Lower lobe of right lung (tissue), 2 donors: ENCODE data around the gene RPP30. TPM values are rescaled to one million over a fixed set of nuclear protein-coding genes. Genes with fewer than 3 reads are reported as not detected.

Experiments
- ATAC-seq, 2 donors: fragments of 200-7000 bp; cut with Tn5 transposase; one replicate each; pipeline ENCODE4 v1.9.1; 2020 to 2022; ENCODE audit warnings: mild to moderate bottlenecking in 2 of 2, moderate library complexity in 2 of 2
- DNase-seq: peaks from one replicate; pipeline ENCODE4 v3.0.0-alpha.2; 2020
- H3K27ac ChIP-seq: fragments of 200-600 bp; one replicate; pipeline ENCODE4 v1.8.0; 2022
- H3K27me3 ChIP-seq: fragments of 200-600 bp; one replicate; pipeline ENCODE4 v1.8.0; 2022; ENCODE audit warnings: low read depth
- H3K36me3 ChIP-seq: fragments of 200-600 bp; one replicate; pipeline ENCODE4 v1.8.0; 2022; ENCODE audit warnings: mild to moderate bottlenecking
- H3K4me1 ChIP-seq: fragments of 200-600 bp; one replicate; pipeline ENCODE4 v1.8.0; 2022
- H3K4me3 ChIP-seq: fragments of 200-600 bp; one replicate; pipeline ENCODE4 v1.8.0; 2022; ENCODE audit warnings: mild to moderate bottlenecking
- H3K9me3 ChIP-seq: fragments of 200-600 bp; one replicate; pipeline ENCODE4 v1.8.0; 2022
- CTCF ChIP-seq: fragments of 200-600 bp; IDR thresholded peaks from one replicate; pipeline ENCODE4 v1.8.0; 2022; ENCODE audit warnings: antibody characterized with exemption, mild to moderate bottlenecking
- intact Hi-C: fragments of 100-400 bp; cut with DNase I; formaldehyde crosslinking; loops from one replicate; pipeline ENCODE4 v1.11.0; 2022
- total RNA-seq: library from RNA; stranded (reverse); fragmentation: NEBNext Ultra II Directional; extraction: Animal tissue kit (Norgen Biotek cat#: 25700); gene quantifications from one replicate; pipeline ENCODE4 v1.2.1, GENCODE V29; 2021
- donor health status: DM: no; HTN: yes; CAD: no; lungs with severe emphysema.

Gene RPP30
- total RNA-seq, 1 donor from 2014 or later: 28.2 TPM

- Histone ChIP-seq H3K27ac (no peak overlapping the region), H3K4me3 (no peak overlapping the region), H3K9me3 (no peaks in the 10 kb centered on the region), H3K27me3 (no peaks in the 10 kb centered on the region), H3K36me3 (peaks cover 26% of the 10 kb centered on the region), H3K4me1 (no peaks in the 10 kb centered on the region)
- no peak for TF ChIP-seq CTCF
- intact Hi-C loops: no loop called here
- no peak for ATAC-seq
- no peak for DNase-seq
Measured at GRCh38 chr10:90905925-90906324, 34.2 kb downstream of the RPP30 start.

GRCh38 chr10:90906596-90906995 is 34.8 kb downstream of the RPP30 start:
- no peaks in the 10 kb centered on the region for H3K9me3 ChIP-seq
- no peak for TF ChIP-seq CTCF
- intact Hi-C loops: no loop called here
- DNase-seq (no peak), ATAC-seq (no peak)
- H3K4me1 ChIP-seq: peaks cover under 1% of the 10 kb centered on the region
- peaks cover 19% of the 10 kb centered on the region for H3K36me3 ChIP-seq
- no peaks in the 10 kb centered on the region for H3K27me3 ChIP-seq
- H3K27ac ChIP-seq: no peak overlapping the region
- no peak overlapping the region for H3K4me3 ChIP-seq

GRCh38 chr10:90911133-90912051 is 39.6 kb downstream of the RPP30 start:
- H3K4me1 ChIP-seq: peaks cover 7% of the 10 kb centered on the region
- no peak overlapping the region for H3K27ac ChIP-seq
- no peaks in the 10 kb centered on the region for H3K36me3 ChIP-seq
- H3K4me3 ChIP-seq: no peak overlapping the region
- intact Hi-C loops: no loop called here
- peak; percentile 89 for TF ChIP-seq CTCF
- no peaks in the 10 kb centered on the region for H3K27me3 ChIP-seq
- no peaks in the 10 kb centered on the region for H3K9me3 ChIP-seq
- ATAC-seq (peak; percentile 87 to 88), DNase-seq (no peak)

GRCh38 chr10:90912174-90912573 is 40.4 kb downstream of the RPP30 start:
- TF ChIP-seq CTCF: no peak
- Histone ChIP-seq H3K9me3 (no peaks in the 10 kb centered on the region), H3K4me1 (peaks cover 7% of the 10 kb centered on the region), H3K36me3 (no peaks in the 10 kb centered on the region), H3K27me3 (no peaks in the 10 kb centered on the region), H3K27ac (no peak overlapping the region), H3K4me3 (no peak overlapping the region)
- no peak for DNase-seq
- intact Hi-C loops: no loop called here
- ATAC-seq: peak in 1 of 2 donors; percentile 8

- Histone ChIP-seq H3K9me3 (no peaks in the 10 kb centered on the region), H3K4me1 (peaks cover 7% of the 10 kb centered on the region), H3K27ac (no peak overlapping the region), H3K27me3 (no peaks in the 10 kb centered on the region), H3K36me3 (no peaks in the 10 kb centered on the region), H3K4me3 (no peak overlapping the region)
- ATAC-seq (no peak), DNase-seq (no peak)
- TF ChIP-seq CTCF: no peak
- intact Hi-C loops: no loop called here
Measured at GRCh38 chr10:90912854-90913479, 41.2 kb downstream of the RPP30 start.
